H1 (cell line): Measurements from ENCODE around the gene FBXO17. TPM values are rescaled to one million over a fixed set of nuclear protein-coding genes. Genes with fewer than 3 reads are reported as not detected.

ENCODE experiments used
- CTCF ChIA-PET: fragments of 300-600 bp; sonication (Branson Sonifier 250); formaldehyde crosslinking; loops from one replicate; lab custom pipeline; 2021; ENCODE audit not compliant: partially characterized antibody; lab: Charles Lee
- POLR2A ChIA-PET: fragments of 300-600 bp; sonication (Branson Sonifier 250); formaldehyde crosslinking; loops from one replicate; lab custom pipeline; 2021; ENCODE audit warnings: inconsistent platforms; ENCODE audit not compliant: partially characterized antibody; lab: Charles Lee
- DNase-seq, 2 experiments: peaks; one replicate each; pipeline versions ENCODE4 v3.0.0 to v3.0.0-alpha.2; 2010 to 2022; ENCODE audit warnings: low spot score in 2 of 2, low read depth in 1 of 2, mixed read lengths in 1 of 2
- FAIRE-seq: peaks from 2 replicates; lab custom pipeline; 2011; peaks lifted over from hg19 to GRCh38; lab: Jason Lieb, UNC
- H2AFZ ChIP-seq: 2 replicates; pipeline ENCODE4 v1.8.1; 2012; ENCODE audit warnings: low read length, inconsistent platforms
- H2AK5ac ChIP-seq: 2 replicates; pipeline ENCODE4 v1.6.1; 2013; ENCODE audit warnings: low read depth, low read length
- H2BK120ac ChIP-seq: replicated peaks from 2 replicates; pipeline ENCODE3; 2013; ENCODE audit warnings: low read depth, low read length, inconsistent platforms
- H2BK12ac ChIP-seq: 2 replicates; pipeline ENCODE4 v1.6.1; 2013; ENCODE audit warnings: low read depth, low read length
- H2BK15ac ChIP-seq: 2 replicates; pipeline ENCODE4 v1.6.1; 2013; ENCODE audit warnings: low read length
- H2BK20ac ChIP-seq: 2 replicates; pipeline ENCODE4 v1.6.1; 2013; ENCODE audit warnings: low read length
- H2BK5ac ChIP-seq: 2 replicates; pipeline ENCODE4 v1.6.1; 2013; ENCODE audit warnings: low read depth, low read length
- H3K14ac ChIP-seq: 2 replicates; pipeline ENCODE4 v1.6.1; 2013; ENCODE audit warnings: inconsistent platforms; ENCODE audit not compliant: insufficient read length
- H3K18ac ChIP-seq: 2 replicates; pipeline ENCODE4 v1.6.1; 2013; ENCODE audit warnings: low read length; ENCODE audit errors: extremely low read depth
- H3K23ac ChIP-seq: 2 replicates; pipeline ENCODE4 v1.6.1; 2013; ENCODE audit warnings: inconsistent platforms; ENCODE audit not compliant: insufficient read length
- H3K23me2 ChIP-seq: 2 replicates; pipeline ENCODE4 v1.6.1; 2013; ENCODE audit warnings: low read depth, low read length
- H3K27ac ChIP-seq: 2 replicates; pipeline ENCODE4 v1.6.1; 2011; ENCODE audit warnings: low read depth, low read length, inconsistent platforms
- H3K27me3 ChIP-seq, 4 experiments: replicated peaks in 1 of 4; 1 replicate in 1 of 4; 2 replicates in 3 of 4; pipeline versions ENCODE4 v1.6.1 to v1.8.1; 2011 to 2013; ENCODE audit warnings: low read length in 3 of 4, mild to moderate bottlenecking in 3 of 4, inconsistent platforms in 2 of 4, mixed read lengths in 2 of 4, moderate library complexity in 1 of 4; ENCODE audit not compliant: control insufficient read depth in 3 of 4, insufficient read depth in 3 of 4; ENCODE audit errors: extremely low read depth in 1 of 4
- H3K36me3 ChIP-seq, 4 experiments: 2 replicates each; pipeline versions ENCODE4 v1.6.1 to v1.8.1; 2011 to 2013; ENCODE audit warnings: mild to moderate bottlenecking in 4 of 4, low read length in 3 of 4, moderate library complexity in 2 of 4, control low read depth in 1 of 4, inconsistent platforms in 1 of 4; ENCODE audit not compliant: insufficient read depth in 4 of 4, control insufficient read depth in 2 of 4
- H3K4ac ChIP-seq: replicated peaks from 2 replicates; pipeline ENCODE3; 2013; ENCODE audit warnings: low read length, low read depth, mixed read lengths, inconsistent platforms; ENCODE audit not compliant: insufficient read length
- H3K4me1 ChIP-seq, 4 experiments: replicated peaks in 1 of 4; 1 replicate in 1 of 4; 2 replicates in 3 of 4; pipeline versions ENCODE4 v1.6.1 to v1.8.1; 2011 to 2013; ENCODE audit warnings: low read length in 3 of 4, inconsistent platforms in 2 of 4, mixed read lengths in 1 of 4; ENCODE audit not compliant: insufficient read depth in 4 of 4, control insufficient read depth in 3 of 4
- H3K4me2 ChIP-seq, 2 experiments: 2 replicates each; pipeline versions ENCODE4 v1.6.1 to v1.8.1; 2011 to 2013; ENCODE audit warnings: low read depth in 2 of 2, low read length in 2 of 2, control low read depth in 1 of 2, inconsistent platforms in 1 of 2, mild to moderate bottlenecking in 1 of 2; ENCODE audit not compliant: insufficient read depth in 1 of 2
- H3K4me3 ChIP-seq, 4 experiments: fragments of 200-600, 300-600 bp in 1 of 4; sonication (generic), shearing (Covaris generic), sonication (Bioruptor Twin) in 1 of 4; 2 replicates each; pipeline versions ENCODE4 v1.5.1 to v1.8.1; 2011 to 2016; ENCODE audit warnings: low read length in 4 of 4, low read depth in 3 of 4, control low read depth in 2 of 4, inconsistent platforms in 2 of 4, mild to moderate bottlenecking in 2 of 4, mixed read lengths in 1 of 4, moderate library complexity in 1 of 4; ENCODE audit not compliant: insufficient read depth in 2 of 4; ENCODE audit errors: extremely low read depth in 1 of 4
- H3K56ac ChIP-seq: replicated peaks from 2 replicates; pipeline ENCODE3; 2013; ENCODE audit warnings: low read depth, mild to moderate bottlenecking, mixed read lengths, low read length, inconsistent platforms; ENCODE audit not compliant: insufficient read length
- H3K79me1 ChIP-seq: 2 replicates; pipeline ENCODE4 v1.6.1; 2013; ENCODE audit warnings: low read depth, low read length, control low read depth
- H3K79me2 ChIP-seq, 2 experiments: 2 replicates each; pipeline versions ENCODE4 v1.6.1 to v1.8.1; 2012 to 2013; ENCODE audit warnings: low read length in 2 of 2, mild to moderate bottlenecking in 2 of 2, inconsistent platforms in 1 of 2; ENCODE audit not compliant: insufficient read depth in 2 of 2, control insufficient read depth in 1 of 2
- H3K9ac ChIP-seq, 4 experiments: replicated peaks in 1 of 4; 1 replicate in 1 of 4; 2 replicates in 3 of 4; pipeline versions ENCODE4 v1.6.1 to v1.8.1; 2011 to 2013; ENCODE audit warnings: low read depth in 3 of 4, low read length in 3 of 4, control low read depth in 2 of 4, mild to moderate bottlenecking in 2 of 4, moderate library complexity in 2 of 4, inconsistent platforms in 1 of 4; ENCODE audit errors: extremely low read depth in 1 of 4
- H3K9me3 ChIP-seq, 2 experiments: 2 replicates each; pipeline versions ENCODE4 v1.6.1 to v1.8.1; 2012 to 2013; ENCODE audit warnings: mild to moderate bottlenecking in 2 of 2, moderate library complexity in 2 of 2, control low read depth in 1 of 2, inconsistent platforms in 1 of 2, low read depth in 1 of 2, low read length in 1 of 2, mixed read lengths in 1 of 2; ENCODE audit not compliant: insufficient read depth in 2 of 2
- H4K20me1 ChIP-seq, 2 experiments: replicated peaks in 1 of 2; 2 replicates each; pipeline versions ENCODE3 to v1.8.1; 2011 to 2013; ENCODE audit warnings: inconsistent platforms in 2 of 2, low read length in 2 of 2, mild to moderate bottlenecking in 1 of 2; ENCODE audit not compliant: insufficient read depth in 2 of 2, control insufficient read depth in 1 of 2
- H4K5ac ChIP-seq: 2 replicates; pipeline ENCODE4 v1.6.1; 2013; ENCODE audit warnings: low read length, low read depth, mixed read lengths, inconsistent platforms; ENCODE audit not compliant: insufficient read length
- H4K8ac ChIP-seq: 2 replicates; pipeline ENCODE4 v1.8.0; 2013; ENCODE audit warnings: mild to moderate bottlenecking, moderate library complexity, low read length, inconsistent platforms; ENCODE audit not compliant: insufficient read depth; ENCODE audit errors: extremely low read depth
- H4K91ac ChIP-seq: replicated peaks from 2 replicates; pipeline ENCODE3; 2013; ENCODE audit warnings: low read length, mixed read lengths, inconsistent platforms; ENCODE audit not compliant: insufficient read length
- HDAC2 ChIP-seq, 2 experiments: fragments of 300-600 bp in 1 of 2; sonication (generic) in 1 of 2; IDR thresholded peaks; 2 replicates each; pipeline ENCODE4 v1.6.1; 2011 to 2012; ENCODE audit warnings: low read depth in 2 of 2, low read length in 2 of 2, mild to moderate bottlenecking in 2 of 2, moderate library complexity in 2 of 2, borderline replicate concordance in 1 of 2, inconsistent platforms in 1 of 2
- RBBP5 ChIP-seq: IDR thresholded peaks from 2 replicates; pipeline ENCODE4 v1.7.1; 2012; ENCODE audit warnings: low read depth, mild to moderate bottlenecking, inconsistent platforms, low read length, moderate library complexity, borderline replicate concordance
- SP4 ChIP-seq: IDR thresholded peaks from 2 replicates; pipeline ENCODE4 v1.6.1; 2012; ENCODE audit warnings: low read length, inconsistent platforms
- ZNF274 ChIP-seq: IDR thresholded peaks from 2 replicates; pipeline ENCODE4 v1.7.0; 2012; ENCODE audit warnings: low read length, borderline replicate concordance; ENCODE audit errors: extremely low read depth
- WGBS, 2 experiments: shearing (Covaris generic) in 1 of 2; methylation state at CpG; one replicate each; pipeline versions ENCODE4 v1.1.6 to v1.1.7; 2013 to 2015; ENCODE audit warnings: low lambda C conversion rate in 2 of 2, mixed read lengths in 2 of 2, inconsistent platforms in 1 of 2, low coverage in 1 of 2, missing lambda C conversion rate in 1 of 2; ENCODE audit not compliant: insufficient replicate concordance in 2 of 2, insufficient coverage in 1 of 2, insufficient read length in 1 of 2; ENCODE audit errors: extremely low coverage in 1 of 2, missing lambda C conversion rate in 1 of 2; 5-methylcytosine and 5-hydroxymethylcytosine counted together
- polyA plus RNA-seq, 7 experiments: library from polyadenylated mRNA; depleted of rRNA in 3 of 7; stranded (reverse) in 5 of 7; unstranded in 2 of 7; fragments of >200 nt in 5 of 7; fragments of 200-250 nt in 2 of 7; gene quantifications; 1 replicate in 5 of 7; 2 replicates in 1 of 7; 4 replicates in 1 of 7; pipeline versions ENCODE4 v1.2.1 to v1.2.3, GENCODE V29; 2011 to 2013; ENCODE audit warnings: missing spikeins in 2 of 7, mixed read lengths in 2 of 7
- total RNA-seq: library from RNA; stranded (reverse); fragmentation: NEBNext Ultra II Directional; extraction: Animal tissue kit (Norgen Biotek cat#: 25700); gene quantifications from 2 replicates; pipeline ENCODE4 v1.2.1, GENCODE V29; 2021
- TF ChIP-seq, protein P1 (sequence below): IDR thresholded peaks from 2 replicates; pipeline ENCODE4 v1.6.1; 2012; ENCODE audit warnings: inconsistent platforms

FBXO17 gene
- total and polyA plus RNA-seq, 2 of the 8 experiments (the other 6 are each of a cell fraction or from before 2014, with no cell fraction given), result 11.7 to 15.3 TPM

DNA sequence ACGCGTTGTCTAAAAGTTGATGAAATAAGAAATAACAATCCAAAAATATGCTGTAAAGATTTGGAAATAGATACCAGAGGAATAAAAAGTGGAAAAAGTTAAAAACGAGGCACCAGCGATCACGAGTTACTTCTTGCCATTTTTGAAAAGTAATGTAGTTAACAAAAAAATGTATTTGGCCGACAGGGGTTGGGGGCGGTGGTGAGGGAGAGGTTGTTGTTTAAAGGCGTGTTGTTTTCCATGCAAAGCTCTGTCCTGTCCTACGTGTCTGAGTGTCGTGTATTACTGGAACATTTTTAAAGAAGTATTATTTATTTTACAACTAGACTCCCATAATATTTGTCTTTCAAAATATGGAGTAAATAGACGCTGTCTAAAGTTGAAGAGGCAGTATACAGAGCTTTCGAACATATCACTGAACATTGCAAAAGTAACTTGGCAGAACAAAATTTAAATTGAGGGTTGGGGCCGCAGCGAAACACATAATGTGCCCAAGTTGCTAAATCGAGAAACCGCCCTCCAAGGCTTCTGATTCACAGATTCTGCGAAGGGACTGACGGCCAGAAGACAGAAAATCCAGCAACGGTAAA is 823 bp downstream of the FBXO17 start:
- Histone ChIP-seq H2BK15ac (no peak overlapping the region), H2BK5ac (no peak overlapping the region), H4K91ac (no peak overlapping the region), H3K79me1 (no peaks in the 10 kb centered on the region), H2AFZ (no peak overlapping the region)
- WGBS, 2 experiments, result 32% methylated on average over 19 of the region's 19 CpGs; no CpG with 5 or more reads in 1 of the 2 experiments
- TF ChIP-seq, protein P1, sequence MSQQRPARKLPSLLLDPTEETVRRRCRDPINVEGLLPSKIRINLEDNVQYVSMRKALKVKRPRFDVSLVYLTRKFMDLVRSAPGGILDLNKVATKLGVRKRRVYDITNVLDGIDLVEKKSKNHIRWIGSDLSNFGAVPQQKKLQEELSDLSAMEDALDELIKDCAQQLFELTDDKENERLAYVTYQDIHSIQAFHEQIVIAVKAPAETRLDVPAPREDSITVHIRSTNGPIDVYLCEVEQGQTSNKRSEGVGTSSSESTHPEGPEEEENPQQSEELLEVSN, result no peak
- no peak for TF ChIP-seq ZNF274
- no peak for TF ChIP-seq RBBP5
- no peak for TF ChIP-seq SP4
- no peak for TF ChIP-seq HDAC2 (IDR thresholded peaks at IDR 0.05; ENCODE audit: borderline replicate concordance in 1 of 2, low read depth in 2 of 2, low read length in 2 of 2)
- TF ChIP-seq, all 59 proteins: peak for 0
- Histone ChIP-seq H3K18ac (peak overlapping the region; percentile 94; the same call in 1 of the 2 replicates), H3K79me2 (peaks cover 0 to 5% of the 10 kb centered on the region in 2 experiments; a peak in 1 of 4 replicates), H3K23me2 (peaks cover 6% of the 10 kb centered on the region; the same call in 1 of the 2 replicates), H3K9me3 (no peaks in the 10 kb centered on the region), H2BK120ac (no peak overlapping the region), H2BK20ac (no peak overlapping the region), H4K8ac (peak overlapping the region; percentile 54; the same call in 1 of the 2 replicates), H3K4me3 (peak overlapping the region; percentile 48 to 82 (median 74)), H4K5ac (no peak overlapping the region), H3K9ac (peak overlapping the region in 3 of 4 experiments; percentile 49 to 58 (median 53); a peak in 6 of 7 replicates), H4K20me1 (peaks cover 0 to 1% of the 10 kb centered on the region in 2 experiments), H3K4me2 (peak overlapping the region; percentile 66 to 88), H3K4me1 (peaks cover 0 to 7% (median 3%) of the 10 kb centered on the region in 4 experiments; a peak in 3 of 7 replicates), H3K27ac (no peak overlapping the region; the same call in 1 of the 2 replicates), H2AK5ac (no peak overlapping the region), H3K56ac (no peak overlapping the region), H3K36me3 (peaks cover 0 to 4% (median 0%) of the 10 kb centered on the region in 4 experiments; a peak in 2 of 8 replicates), H3K4ac (no peak overlapping the region), H3K27me3 (0 out of 7 replicates have a peak, but pooled peaks cover 0 to 3% (median 0%) of the 10 kb centered on the region in 4 experiments), H3K23ac (no peak overlapping the region), H3K14ac (no peak overlapping the region), H2BK12ac (no peak overlapping the region)
- no peak for DNase-seq
- no peak for FAIRE-seq
- ChIA-PET POLR2A (interaction anchor here (1.6 to 2.1 kb wide), 5 partner anchors 11 to 150 kb away, joined by 3 to 11 read pairs (median 4); partner anchors contain the start of genes FBXO27 and PAK4), CTCF (interaction anchor here (0.6 to 4.1 kb wide), 8 partner anchors 13 to 235 kb away, joined by 3 to 15 read pairs (median 6); no protein-coding TSS in a partner anchor)
